Skeletal muscle tissue (tissue), 4 donors: ENCODE data around the gene TM9SF3. TPM values are rescaled to one million over a fixed set of nuclear protein-coding genes. Genes with fewer than 3 reads are reported as not detected.
A peak's percentile ranks its signal among the peaks of the same experiment; 100 is the strongest.

ENCODE experiments used
- H3K27ac ChIP-seq: one replicate; pipeline ENCODE4 v1.7.0; 2013; ENCODE audit warnings: mild to moderate bottlenecking, low read depth, low read length, inconsistent platforms
- H3K27me3 ChIP-seq, 3 donors: one replicate each; pipeline ENCODE4 v1.7.0; 2013; ENCODE audit warnings: low read length in 3 of 3; ENCODE audit not compliant: control insufficient read depth in 3 of 3, insufficient read depth in 3 of 3
- H3K36me3 ChIP-seq, 3 donors: one replicate each; pipeline ENCODE4 v1.7.0; 2013; ENCODE audit warnings: low read length in 3 of 3; ENCODE audit not compliant: control insufficient read depth in 3 of 3, insufficient read depth in 3 of 3
- H3K4me1 ChIP-seq, 3 donors: one replicate each; pipeline ENCODE4 v1.7.0; 2013; ENCODE audit warnings: low read length in 3 of 3, mild to moderate bottlenecking in 3 of 3; ENCODE audit not compliant: control insufficient read depth in 3 of 3, insufficient read depth in 3 of 3
- H3K4me3 ChIP-seq, 3 donors: one replicate each; pipeline ENCODE4 v1.7.0; 2013; ENCODE audit warnings: low read length in 3 of 3
- H3K9ac ChIP-seq, 3 donors: one replicate each; pipeline ENCODE4 v1.7.0; 2013; ENCODE audit warnings: low read length in 3 of 3, mild to moderate bottlenecking in 3 of 3, moderate library complexity in 2 of 3, low read depth in 1 of 3
- H3K9me3 ChIP-seq, 3 donors: one replicate each; pipeline ENCODE4 v1.7.0; 2013; ENCODE audit warnings: low read length in 3 of 3; ENCODE audit not compliant: control insufficient read depth in 3 of 3
- total RNA-seq: library from RNA; depleted of rRNA; stranded (reverse); fragments of >200 nt; gene quantifications from one replicate; pipeline ENCODE4 v1.2.3, GENCODE V29; 2014
- donor health status: Osteomylitis.

Gene TM9SF3
- 70.5 TPM for total RNA-seq

DNA sequence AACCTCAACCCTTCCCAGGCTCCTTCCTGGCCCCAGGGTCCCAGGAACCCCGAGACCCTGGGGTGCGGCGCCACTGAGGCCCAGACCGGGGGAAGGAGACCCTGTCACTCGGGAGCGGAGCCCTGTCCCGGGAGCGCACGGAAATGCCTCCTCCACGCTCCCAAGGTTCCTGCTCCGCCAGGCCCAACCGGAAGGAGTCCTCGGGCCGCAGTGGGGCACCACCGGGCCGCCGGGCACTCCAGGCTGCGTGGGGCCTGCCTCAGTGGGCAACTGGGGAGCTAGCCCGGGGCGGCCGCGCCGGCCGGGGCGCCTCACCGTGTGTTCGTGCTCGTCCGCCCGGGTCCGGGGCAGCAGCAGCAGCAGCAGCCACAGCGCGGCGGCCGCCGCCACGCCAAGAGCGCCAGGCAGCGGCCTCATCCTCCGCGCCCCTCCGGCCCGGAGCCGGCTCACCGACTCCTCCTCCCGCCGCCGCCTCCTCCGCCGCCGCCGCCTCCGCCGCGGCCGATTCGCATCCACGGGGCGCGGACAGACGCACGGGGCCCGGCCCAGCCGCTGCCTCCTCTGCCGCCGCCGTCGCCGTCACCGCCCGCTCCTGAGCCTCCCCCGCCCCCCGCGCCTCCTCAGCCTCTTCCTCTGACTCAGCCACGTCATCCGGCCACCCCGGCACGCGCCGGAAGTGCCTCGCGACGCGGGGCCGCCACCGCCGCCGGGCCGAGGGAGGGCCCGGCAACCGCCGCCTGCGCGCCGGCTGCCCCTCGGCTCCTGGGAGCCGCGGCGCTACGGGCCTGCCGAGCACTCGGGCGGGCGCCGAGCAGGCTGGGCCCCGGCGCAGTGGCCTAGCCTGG lies at the start of gene TM9SF3:
Gene TM9SF3 (minus strand): TSS at position 594 of the 845 bp plus-strand sequence. CDS start 177 bp downstream, at position 417.
- Histone ChIP-seq H3K9ac (peak within 1 kb of the TSS; percentile 93 to 99 (median 94)), H3K9me3 (no peaks in the 10 kb centered on the region), H3K36me3 (no peaks in the 10 kb centered on the region), H3K4me3 (peak within 1 kb of the TSS; percentile 85 to 90 (median 89)), H3K4me1 (peaks cover 24 to 25% (median 25%) of the 10 kb centered on the region in 3 donors), H3K27me3 (no peaks in the 10 kb centered on the region), H3K27ac (peak within 1 kb of the TSS; percentile 94)

DNA sequence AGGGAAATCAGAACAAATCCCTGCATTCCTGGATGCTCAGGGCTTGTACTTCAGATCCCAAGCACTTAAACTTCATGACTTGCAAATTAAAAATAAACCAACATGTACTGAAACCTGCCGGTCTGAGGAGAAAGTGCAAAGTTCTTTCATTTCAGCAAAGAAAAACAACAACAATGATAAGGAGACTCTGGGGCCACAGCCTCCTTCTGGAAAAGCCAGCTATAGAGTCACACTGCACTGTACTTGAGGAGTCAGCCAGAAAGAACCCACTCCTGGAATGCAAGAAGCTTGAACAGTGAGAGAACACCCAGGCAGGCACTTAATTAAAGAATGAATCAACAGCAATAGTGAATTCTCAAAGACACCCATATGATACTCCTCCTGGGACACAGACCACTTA lies 49.7 kb upstream of the TM9SF3 start:
- Histone ChIP-seq H3K9ac (no peak overlapping the region), H3K27me3 (peaks cover 0 to 3% (median 0%) of the 10 kb centered on the region in 3 donors), H3K36me3 (no peaks in the 10 kb centered on the region), H3K27ac (no peak overlapping the region), H3K9me3 (no peaks in the 10 kb centered on the region), H3K4me3 (no peak overlapping the region), H3K4me1 (no peaks in the 10 kb centered on the region)

DNA sequence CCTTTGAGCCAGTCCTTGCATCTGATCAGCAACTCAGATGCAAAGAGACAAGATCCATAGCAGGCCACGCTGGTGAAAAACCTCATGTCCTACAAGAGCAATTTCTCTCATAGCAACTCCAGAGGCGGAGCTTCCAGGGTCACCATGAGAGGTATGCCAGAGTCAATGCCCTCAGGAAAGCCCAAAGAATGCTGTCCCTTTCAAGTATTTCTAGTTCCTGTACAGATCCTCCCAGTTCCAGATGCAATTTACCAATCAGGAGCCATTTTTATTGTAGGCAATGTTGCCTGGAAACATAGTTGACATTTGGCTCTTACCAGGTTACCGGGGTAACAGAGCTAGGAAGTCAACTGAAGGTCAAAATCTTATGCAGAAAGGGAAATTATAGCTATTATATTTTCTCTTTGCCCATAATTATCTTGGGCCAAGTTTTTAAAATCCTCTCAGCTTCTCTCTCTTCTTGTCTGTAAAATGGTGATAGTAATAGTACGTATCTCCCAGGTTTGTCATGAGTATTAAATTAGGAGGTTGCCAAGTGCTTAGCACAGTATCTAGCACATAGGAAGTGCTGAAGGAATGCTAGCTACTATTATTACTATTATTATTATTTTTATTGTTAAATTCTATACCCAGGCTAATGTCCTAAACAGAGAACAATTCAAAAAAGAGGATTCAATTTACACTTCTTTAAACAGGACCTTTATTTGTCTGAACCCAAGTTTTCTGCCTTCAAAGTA lies 46.3 kb upstream of the TM9SF3 start:
- Histone ChIP-seq H3K9me3 (no peaks in the 10 kb centered on the region), H3K4me3 (no peak overlapping the region), H3K9ac (no peak overlapping the region), H3K36me3 (no peaks in the 10 kb centered on the region), H3K27ac (no peak overlapping the region), H3K4me1 (no peaks in the 10 kb centered on the region), H3K27me3 (no peaks in the 10 kb centered on the region)

DNA sequence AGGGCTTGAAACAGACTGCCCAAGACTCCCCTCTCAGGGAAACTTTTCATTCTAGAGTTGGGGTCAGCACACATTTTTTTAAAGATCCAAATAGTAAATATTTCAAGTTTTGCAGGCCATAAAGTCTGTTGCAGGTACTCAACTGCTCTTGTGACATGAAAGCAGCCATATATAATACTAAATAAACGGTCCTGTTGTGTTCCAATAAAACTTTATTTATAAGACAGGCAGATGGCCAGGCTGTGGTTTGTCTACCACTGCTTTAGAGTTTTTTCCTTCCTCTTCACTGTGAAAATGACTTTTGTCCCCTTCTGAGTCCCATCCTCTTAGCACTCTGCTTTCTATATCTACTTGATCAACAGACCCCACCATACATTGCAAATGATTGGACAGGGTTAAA lies 40.5 kb upstream of the TM9SF3 start:
- no peak overlapping the region for H3K27ac ChIP-seq
- no peaks in the 10 kb centered on the region for H3K4me1 ChIP-seq
- no peak overlapping the region for H3K4me3 ChIP-seq
- no peak overlapping the region for H3K9ac ChIP-seq
- no peaks in the 10 kb centered on the region for H3K9me3 ChIP-seq
- no peaks in the 10 kb centered on the region for H3K36me3 ChIP-seq
- H3K27me3 ChIP-seq, result peaks cover 0 to 2% (median 0%) of the 10 kb centered on the region in 3 donors

DNA sequence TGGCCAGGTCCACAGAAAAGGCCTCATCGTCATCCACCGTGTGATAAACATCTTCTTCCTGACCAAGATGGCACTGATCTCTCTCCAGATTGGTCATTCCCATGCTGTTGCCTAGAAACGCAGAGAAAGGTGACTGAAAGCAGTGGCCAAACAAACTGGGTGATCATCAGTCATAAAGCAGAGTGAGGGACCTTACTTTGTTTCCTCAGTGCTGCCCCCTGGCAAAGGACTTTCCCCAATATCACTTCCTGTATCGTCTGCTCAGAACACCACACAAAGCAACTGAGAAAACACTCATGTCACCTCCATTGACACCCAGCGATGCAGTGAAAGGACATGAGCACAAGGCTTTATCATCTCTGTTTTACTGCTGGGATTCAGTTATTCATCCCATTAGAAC lies 40.0 kb upstream of the TM9SF3 start:
- Histone ChIP-seq H3K27me3 (peaks cover 0 to 2% (median 0%) of the 10 kb centered on the region in 3 donors), H3K9me3 (no peaks in the 10 kb centered on the region), H3K36me3 (no peaks in the 10 kb centered on the region), H3K4me3 (no peak overlapping the region), H3K27ac (no peak overlapping the region), H3K4me1 (no peaks in the 10 kb centered on the region), H3K9ac (no peak overlapping the region)

DNA sequence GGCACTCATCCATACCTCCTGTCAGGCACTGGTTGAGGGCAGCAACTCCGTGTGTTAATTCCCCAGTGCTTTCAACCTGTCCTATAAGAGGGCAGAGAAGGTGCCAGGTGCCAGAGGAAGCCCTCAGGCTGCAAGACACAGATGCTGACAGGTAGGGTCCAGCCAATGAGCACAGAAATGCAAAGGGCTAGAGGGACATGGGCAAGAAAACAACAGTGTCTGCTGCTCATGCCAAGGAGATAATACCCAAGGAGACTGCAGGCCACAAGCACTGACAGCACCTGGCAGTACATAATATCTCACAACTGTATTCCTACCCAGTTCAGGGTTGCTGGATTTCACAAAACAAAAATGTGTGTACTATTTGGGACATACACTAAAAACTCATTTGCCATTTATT lies 38.4 kb upstream of the TM9SF3 start:
- Histone ChIP-seq H3K9me3 (no peaks in the 10 kb centered on the region), H3K27ac (no peak overlapping the region), H3K36me3 (no peaks in the 10 kb centered on the region), H3K4me1 (no peaks in the 10 kb centered on the region), H3K9ac (no peak overlapping the region), H3K4me3 (no peak overlapping the region), H3K27me3 (peaks cover 0 to 2% (median 0%) of the 10 kb centered on the region in 3 donors)

DNA sequence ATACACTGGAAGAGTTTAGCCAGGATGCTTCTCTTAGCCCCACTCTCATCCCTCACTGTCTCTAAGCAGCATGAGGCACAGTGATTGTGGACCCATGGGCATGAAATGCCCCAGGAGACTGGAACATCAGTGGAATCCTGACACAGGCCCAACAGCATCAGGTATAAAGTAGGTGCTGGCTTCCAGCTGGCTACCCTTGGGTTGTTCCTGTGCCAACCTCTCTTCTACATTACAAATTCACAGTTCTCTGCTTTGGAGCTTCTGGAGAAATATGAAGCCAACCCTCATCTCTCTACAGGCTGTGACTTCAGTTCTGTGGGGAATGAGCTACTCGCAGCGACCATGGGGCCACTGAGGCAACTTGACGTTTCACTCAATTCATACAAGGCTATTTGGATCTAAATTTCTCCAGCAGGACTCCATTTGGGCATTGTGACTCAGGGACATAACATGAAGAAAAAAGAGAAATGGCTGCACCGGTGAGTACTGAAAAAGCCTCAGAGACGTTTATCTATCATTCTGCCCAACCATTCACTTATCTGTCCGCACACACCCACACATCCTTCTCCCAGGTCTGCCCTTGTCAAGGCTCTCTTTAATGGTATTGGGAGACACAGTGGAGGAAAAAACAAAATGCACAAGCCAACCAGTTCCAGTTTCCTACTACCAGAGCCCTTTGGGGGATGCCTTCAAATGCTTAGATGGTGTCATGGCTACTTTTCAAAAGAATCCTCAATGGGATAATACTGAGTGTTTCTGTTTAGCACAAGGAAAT lies 35.4 kb upstream of the TM9SF3 start:
- H3K4me3 ChIP-seq, result no peak overlapping the region
- no peaks in the 10 kb centered on the region for H3K9me3 ChIP-seq
- no peak overlapping the region for H3K9ac ChIP-seq
- H3K27me3 ChIP-seq, result peaks cover 0 to 2% (median 0%) of the 10 kb centered on the region in 3 donors
- H3K4me1 ChIP-seq, result peaks cover 5 to 11% (median 6%) of the 10 kb centered on the region in 3 donors
- no peaks in the 10 kb centered on the region for H3K36me3 ChIP-seq
- H3K27ac ChIP-seq, result no peak overlapping the region

DNA sequence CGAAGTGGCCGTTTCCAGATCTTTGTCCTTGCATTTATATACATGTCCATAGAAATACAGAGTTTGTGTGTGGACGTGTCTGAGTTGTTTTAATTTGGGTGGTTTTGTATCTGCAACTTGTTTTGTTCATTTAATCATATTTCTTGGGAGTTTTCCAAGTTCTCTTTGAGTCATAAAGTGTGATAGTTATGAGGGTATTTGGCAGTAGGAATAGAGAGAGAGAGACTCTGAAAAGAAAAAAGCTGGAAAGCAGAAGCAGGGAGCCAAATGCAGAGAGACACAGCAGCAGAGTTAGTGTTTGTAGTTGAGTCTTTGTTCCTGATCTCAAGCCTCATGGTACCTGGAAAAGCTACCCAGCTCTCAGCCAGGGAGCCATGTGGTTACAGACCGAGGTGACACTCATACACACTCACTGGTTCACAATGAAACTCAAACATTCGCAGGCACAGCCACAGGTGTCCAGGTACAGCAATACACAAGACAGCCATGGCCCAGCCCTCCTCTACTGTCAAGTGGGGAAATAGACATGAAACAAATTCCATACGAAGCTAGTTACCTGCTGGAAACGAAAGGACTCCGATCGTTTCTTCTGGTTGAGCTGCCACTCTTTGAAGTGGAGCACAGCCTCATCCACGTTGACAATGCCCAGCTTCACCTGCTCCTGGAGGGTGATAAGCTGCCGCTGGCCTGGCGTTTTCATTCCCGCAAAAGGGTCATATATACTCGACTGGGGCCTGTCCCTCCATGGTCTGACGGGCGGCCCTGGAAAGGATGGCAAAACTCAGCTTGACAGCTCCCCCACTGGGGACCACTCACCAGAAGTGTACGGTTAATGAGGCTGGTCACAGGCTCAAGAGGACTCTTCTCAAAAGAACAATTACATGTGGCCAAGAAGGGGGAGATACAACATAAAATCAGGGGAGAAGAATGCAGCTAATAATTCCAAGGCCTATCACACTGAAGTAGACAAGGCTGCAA lies 33.3 kb upstream of the TM9SF3 start:
- Histone ChIP-seq H3K36me3 (no peaks in the 10 kb centered on the region), H3K9ac (no peak overlapping the region), H3K9me3 (no peaks in the 10 kb centered on the region), H3K27ac (no peak overlapping the region), H3K27me3 (peaks cover 0 to 2% (median 0%) of the 10 kb centered on the region in 3 donors), H3K4me3 (no peak overlapping the region), H3K4me1 (peaks cover 5 to 11% (median 6%) of the 10 kb centered on the region in 3 donors)

DNA sequence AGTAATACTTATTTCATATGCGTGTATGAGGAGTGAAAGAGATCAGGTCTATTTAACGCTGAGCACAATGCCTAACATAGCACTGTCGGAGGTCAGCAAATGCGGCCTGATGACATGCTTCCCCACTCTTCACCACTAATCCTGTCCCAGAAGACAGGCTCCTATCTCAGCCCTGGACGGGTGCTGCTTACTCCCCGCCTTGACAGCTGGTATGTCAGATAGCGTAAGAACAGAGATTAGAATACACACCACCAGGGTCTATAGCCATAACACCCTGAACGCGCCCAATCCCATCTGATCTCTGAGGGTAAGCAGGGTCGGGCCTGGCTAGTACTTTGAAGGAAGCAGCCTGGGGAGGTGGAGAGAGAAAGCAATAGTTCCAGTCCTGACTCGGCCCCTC lies 32.3 kb upstream of the TM9SF3 start:
- H3K9ac ChIP-seq, result no peak overlapping the region
- peaks cover 5 to 11% (median 6%) of the 10 kb centered on the region in 3 donors for H3K4me1 ChIP-seq
- no peaks in the 10 kb centered on the region for H3K36me3 ChIP-seq
- no peaks in the 10 kb centered on the region for H3K9me3 ChIP-seq
- H3K27me3 ChIP-seq, result no peaks in the 10 kb centered on the region
- H3K27ac ChIP-seq, result no peak overlapping the region
- H3K4me3 ChIP-seq, result no peak overlapping the region
